HG03139 (cell line): ENCODE results near the gene IL21R.

Source experiments
- ATAC-seq: cut with Tn5 transposase; IDR thresholded peaks from one replicate; pipeline ENCODE4 v1.9.1; 2021; ENCODE audit not compliant: unreplicated experiment

The IL21R gene

GRCh38 chr16:27483624-27484023, 81.7 kb downstream of the IL21R start:
- ATAC-seq = no peak

GRCh38 chr16:27485126-27485525, 83.2 kb downstream of the IL21R start:
- no peak for ATAC-seq

DNA sequence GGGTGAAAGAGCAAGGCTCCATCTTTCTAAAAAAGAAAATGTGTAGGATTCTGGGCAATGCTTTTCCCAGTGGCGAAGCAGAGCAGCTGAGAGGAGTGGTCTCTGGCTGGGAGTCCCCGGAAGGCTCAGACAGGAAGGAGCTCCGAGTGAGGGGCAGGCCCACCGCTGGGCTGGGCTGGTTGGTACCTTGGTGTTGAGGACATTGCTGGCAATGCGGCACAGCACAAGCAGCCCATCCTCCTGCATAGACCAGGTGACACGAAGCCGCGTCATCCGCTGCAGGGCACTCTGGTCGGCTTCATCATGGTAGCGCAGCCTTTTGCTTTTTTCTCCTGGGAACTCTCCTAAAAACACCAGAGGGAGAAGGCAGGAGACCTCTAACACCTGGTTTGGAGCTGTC, 83.8 kb downstream of the IL21R start:
- ATAC-seq = no peak

GRCh38 chr16:27486344-27486743, 84.4 kb downstream of the IL21R start:
- ATAC-seq = no peak

- no peak for ATAC-seq
Measured at GRCh38 chr16:27486760-27487159, 84.8 kb downstream of the IL21R start.

- ATAC-seq = no peak
Measured at GRCh38 chr16:27489421-27489820, 87.4 kb downstream of the IL21R start.

DNA sequence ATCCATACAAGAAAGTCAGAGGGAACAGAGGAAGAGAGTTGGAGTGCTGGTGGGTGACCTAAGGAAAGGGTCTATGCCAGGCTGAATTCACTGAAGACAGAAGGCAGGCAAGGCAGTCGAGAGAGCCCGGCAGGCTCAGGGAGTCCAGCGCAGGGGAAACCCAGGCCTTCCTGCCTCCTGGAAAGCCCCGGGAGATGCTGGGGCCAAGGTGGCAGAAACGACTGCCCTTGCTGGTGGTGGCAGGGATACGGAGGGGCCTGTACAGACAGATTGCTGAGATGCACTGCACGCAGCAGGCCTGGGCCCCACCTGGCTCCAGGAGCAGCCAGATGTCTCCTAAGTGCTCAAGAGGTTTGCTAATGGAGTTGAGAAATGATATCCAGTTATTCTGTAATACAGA, 87.9 kb downstream of the IL21R start:
- no peak for ATAC-seq

DNA sequence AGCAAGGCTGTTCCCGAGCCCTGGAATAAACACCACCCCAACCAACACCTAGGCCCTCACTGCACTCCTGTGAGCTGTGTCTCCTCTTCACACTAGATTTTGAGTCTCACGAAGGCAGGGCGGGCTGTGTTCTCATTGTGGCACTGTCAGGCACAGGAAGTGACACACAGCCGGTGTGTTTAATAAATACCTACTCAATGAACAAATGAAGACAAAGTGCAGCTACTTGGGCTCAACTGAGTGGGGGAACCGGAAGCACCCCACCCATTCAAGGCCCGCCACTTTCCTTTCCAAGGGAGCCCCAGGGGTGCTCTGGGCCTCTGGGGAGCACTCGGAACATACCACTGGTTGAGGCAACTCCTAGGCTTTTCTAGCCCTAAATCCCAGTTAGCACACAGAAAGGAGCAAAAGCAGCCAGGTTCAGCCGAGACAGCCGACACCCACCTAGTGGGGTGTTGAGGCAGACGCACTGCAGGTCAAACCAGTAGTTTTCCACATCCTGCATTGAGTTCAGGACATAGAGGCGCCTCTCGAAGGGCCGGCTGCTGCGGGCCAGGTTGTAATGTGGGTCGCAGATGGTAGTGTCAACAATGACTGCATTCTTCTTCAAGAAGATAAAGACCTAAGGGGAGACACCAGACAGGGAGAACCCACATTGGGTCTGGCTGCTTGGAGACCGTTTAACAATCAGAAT, 90.1 kb downstream of the IL21R start:
- ATAC-seq = no peak

DNA sequence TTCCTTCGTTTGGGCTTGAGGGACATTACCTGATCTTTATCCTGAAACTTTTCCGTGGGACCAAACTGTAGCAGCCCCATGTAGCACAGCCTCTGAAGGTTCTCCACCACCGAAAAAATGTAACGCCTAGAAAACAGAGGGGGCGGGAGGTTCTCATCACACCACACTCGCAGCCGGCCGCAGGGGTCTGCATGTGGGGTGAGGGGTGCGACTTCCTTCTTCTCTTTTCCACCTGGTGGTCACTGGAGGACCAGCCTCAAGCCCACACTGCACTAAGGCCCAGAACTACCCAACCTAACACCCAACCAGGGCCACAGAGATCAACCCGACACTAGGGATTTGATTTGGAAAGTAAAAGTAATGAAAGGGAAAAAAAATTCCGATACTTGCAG, 90.6 kb downstream of the IL21R start:
- ATAC-seq = no peak

GRCh38 chr16:27495191-27495590, 93.2 kb downstream of the IL21R start:
- no peak for ATAC-seq

GRCh38 chr16:27498031-27498825, 96.3 kb downstream of the IL21R start:
- ATAC-seq = no peak

DNA sequence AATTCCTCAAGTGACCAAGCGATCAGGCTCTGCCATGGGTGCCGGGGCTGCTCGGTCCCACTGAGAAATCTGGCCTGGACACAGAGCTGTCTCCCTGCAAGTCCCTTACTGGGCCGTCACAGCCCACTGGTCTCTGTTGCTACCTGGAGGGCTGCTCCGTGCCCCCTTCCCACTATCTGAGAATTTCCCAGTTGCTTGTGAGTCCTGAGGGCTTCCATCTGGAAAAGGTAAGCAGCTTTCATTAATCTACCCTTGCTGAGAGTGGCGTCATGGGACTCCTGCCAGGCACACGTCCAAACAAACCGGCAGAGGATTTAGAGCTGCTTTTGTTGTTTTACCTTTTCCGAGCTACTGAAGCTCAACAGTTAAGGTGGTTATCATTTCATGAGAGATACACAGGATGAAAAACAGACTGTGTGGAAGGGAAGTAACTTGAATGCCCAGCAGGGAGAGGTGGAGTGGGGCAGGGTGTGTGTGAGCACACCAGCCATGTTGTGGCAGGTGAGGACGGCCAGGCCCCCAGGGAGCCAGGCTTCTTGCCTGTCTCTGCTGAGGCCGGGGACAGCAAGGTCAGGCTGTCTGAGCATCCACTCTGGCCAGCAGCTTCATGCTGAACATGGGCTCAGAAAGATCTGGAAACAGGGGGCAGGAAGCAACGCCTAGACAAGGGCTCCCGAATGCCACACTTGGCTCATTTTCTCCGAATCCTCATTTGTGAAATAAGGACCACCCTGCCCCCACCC, 97.1 kb downstream of the IL21R start:
- ATAC-seq = no peak

DNA sequence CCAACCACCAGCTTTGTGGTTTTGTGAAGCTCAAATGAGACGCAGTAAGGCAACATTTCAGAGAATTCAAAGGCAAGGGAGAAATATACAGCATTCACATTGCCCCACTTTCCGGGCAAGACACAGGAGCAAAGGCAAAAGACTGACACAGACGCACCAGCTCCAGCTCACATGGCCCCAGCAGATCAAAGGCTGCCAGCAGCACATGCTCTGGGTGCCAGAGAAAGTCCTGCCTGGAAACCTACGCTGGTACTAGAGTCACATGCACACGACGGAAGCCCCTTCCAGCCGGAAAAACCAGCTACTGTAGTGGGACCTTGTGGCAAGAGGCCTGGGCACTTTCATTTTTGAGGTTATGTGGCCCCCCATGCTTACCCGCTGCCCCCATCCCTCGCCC, 97.7 kb downstream of the IL21R start:
- ATAC-seq = no peak

DNA sequence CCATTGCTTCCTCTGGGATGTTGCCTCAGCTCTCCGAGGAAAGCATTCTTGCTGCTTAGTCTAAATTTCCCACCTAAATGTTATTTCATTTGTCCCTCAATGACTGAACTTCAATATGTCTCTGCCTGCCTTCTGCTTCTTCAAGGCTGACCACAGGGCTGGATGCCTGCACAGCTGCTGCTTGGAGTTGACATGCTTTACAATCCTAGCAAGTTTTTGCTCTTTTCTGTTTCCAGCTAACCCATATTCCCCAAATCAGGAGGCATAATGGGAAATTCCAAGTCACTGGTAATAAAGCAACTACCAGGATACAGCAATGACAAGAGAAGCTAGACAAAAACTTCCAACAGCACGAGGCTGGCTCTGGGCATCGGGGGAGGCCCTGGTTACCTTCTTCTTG, 98.8 kb downstream of the IL21R start:
- ATAC-seq = no peak
